ENCODE data around the gene DUSP21. TPM values are rescaled to one million over a fixed set of nuclear protein-coding genes. Genes with fewer than 3 reads are reported as not detected.

Gene DUSP21
- total and polyA plus RNA-seq, 2 donors (not counting 3 experiments of a cell fraction or from before 2014, with no cell fraction given): not detected

DNA sequence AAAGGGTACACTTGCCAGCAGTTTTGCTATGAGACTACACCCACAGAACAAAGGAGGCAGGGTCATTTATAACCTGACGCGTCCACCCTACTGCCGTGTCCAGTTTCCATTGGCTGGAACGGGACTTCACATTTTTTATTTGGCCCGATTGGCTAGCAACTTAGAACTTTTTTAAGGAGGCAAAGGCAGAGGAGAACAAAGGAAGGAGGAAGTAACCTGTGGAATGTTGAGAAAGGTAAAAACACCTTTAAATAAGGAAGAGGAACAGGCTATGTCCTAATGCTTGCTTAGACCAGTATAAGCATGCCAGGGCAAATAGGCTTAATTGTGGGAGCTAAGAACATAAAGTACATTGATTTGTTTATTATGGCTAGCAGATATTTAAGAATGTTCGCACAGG lies 47.8 kb downstream of the DUSP21 start:
- POLR2A ChIA-PET: no interaction called here
- no peak overlapping the region for H3K4me2 ChIP-seq (ENCODE audit: insufficient read depth, low read length)

More for the DNA sequence above, 47.8 kb downstream of the DUSP21 start:
- DNase-seq (ENCODE audit: low read depth, low spot score): no peak
- H4K20me1 ChIP-seq (replicated peaks; ENCODE audit: control insufficient read depth, extremely low read depth, insufficient read depth, low read length): peaks cover 2% of the 10 kb centered on the region
- no peaks in the 10 kb centered on the region for H3K9me1 ChIP-seq (replicated peaks; ENCODE audit: control insufficient read depth, extremely low read depth, insufficient read depth, low read length)
- TF ChIP-seq, protein P1, sequence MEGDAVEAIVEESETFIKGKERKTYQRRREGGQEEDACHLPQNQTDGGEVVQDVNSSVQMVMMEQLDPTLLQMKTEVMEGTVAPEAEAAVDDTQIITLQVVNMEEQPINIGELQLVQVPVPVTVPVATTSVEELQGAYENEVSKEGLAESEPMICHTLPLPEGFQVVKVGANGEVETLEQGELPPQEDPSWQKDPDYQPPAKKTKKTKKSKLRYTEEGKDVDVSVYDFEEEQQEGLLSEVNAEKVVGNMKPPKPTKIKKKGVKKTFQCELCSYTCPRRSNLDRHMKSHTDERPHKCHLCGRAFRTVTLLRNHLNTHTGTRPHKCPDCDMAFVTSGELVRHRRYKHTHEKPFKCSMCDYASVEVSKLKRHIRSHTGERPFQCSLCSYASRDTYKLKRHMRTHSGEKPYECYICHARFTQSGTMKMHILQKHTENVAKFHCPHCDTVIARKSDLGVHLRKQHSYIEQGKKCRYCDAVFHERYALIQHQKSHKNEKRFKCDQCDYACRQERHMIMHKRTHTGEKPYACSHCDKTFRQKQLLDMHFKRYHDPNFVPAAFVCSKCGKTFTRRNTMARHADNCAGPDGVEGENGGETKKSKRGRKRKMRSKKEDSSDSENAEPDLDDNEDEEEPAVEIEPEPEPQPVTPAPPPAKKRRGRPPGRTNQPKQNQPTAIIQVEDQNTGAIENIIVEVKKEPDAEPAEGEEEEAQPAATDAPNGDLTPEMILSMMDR (IDR thresholded peaks at IDR 0.05; ENCODE audit: extremely low read depth in 1 of 2, insufficient read depth in 1 of 2, low read depth in 1 of 2, low read length in 2 of 2): no peak
- TF ChIP-seq FOS (IDR thresholded peaks at IDR 0.05; ENCODE audit: borderline replicate concordance, insufficient read depth, low read length) (no peak), GATA2 (IDR thresholded peaks at IDR 0.05; ENCODE audit: insufficient read depth, insufficient read length, low read depth, low read length) (no peak), MYC (IDR thresholded peaks at IDR 0.05; ENCODE audit: low read depth, low read length) (no peak), EZH2 (IDR thresholded peaks at IDR 0.05; ENCODE audit: borderline replicate concordance, low read depth, low read length, severe bottlenecking) (no peak), POLR2A (IDR thresholded peaks at IDR 0.05; ENCODE audit: low read depth, low read length) (no peak)
- dilution Hi-C loops (cut with MboI; ENCODE audit: extremely low pct_ligation_motif_present, low sequenced_read_pairs) (no loop called here), intact Hi-C loops (cut with micrococcal nuclease) (no loop called here)
- FAIRE-seq: no peak
- no peak overlapping the region for H3K9ac ChIP-seq (replicated peaks; ENCODE audit: extremely low read depth, insufficient read depth, low read length)
- H3K9me3 ChIP-seq (replicated peaks; ENCODE audit: control insufficient read depth, insufficient read depth, low read length): no peaks in the 10 kb centered on the region
- peaks cover 2% of the 10 kb centered on the region for H3K4me1 ChIP-seq (ENCODE audit: control insufficient read depth, extremely low read depth, insufficient read depth, low read length)
- no peak overlapping the region for H3K4me3 ChIP-seq (replicated peaks in 1 of 3; ENCODE audit: insufficient read depth in 1 of 3, low read depth in 1 of 3, low read length in 3 of 3)
- no peak overlapping the region for H3K27ac ChIP-seq (ENCODE audit: insufficient read depth, low read depth, low read length)
- CTCF ChIA-PET: no interaction called here
- H3K79me2 ChIP-seq (ENCODE audit: control insufficient read depth, insufficient read depth, low read length): peaks cover 80% of the 10 kb centered on the region
- no peaks in the 10 kb centered on the region for H3K36me3 ChIP-seq (ENCODE audit: control insufficient read depth in 2 of 2, extremely low read depth in 1 of 2, insufficient read depth in 2 of 2, low read length in 2 of 2)
- no peaks in the 10 kb centered on the region for H3K27me3 ChIP-seq (ENCODE audit: control insufficient read depth in 2 of 2, insufficient read depth in 2 of 2, low read length in 2 of 2)
- BruUV-seq (replicated peaks): no TSS peak
- no peak overlapping the region for H2AFZ ChIP-seq (ENCODE audit: low read depth, low read length)

Other genes with a start within 250 kb of the DUSP21 start
- 16.1 and 20.6 TPM in 2 replicates for gene KDM6A, start 29.2 kb downstream of the DUSP21 start, total RNA-seq
- gene KDM6A, start 29.2 kb downstream of the DUSP21 start, polyA plus RNA-seq: 8.5 and 9.0 TPM in 2 replicates